ENCODE data around the gene RBM20.

RBM20 gene

GRCh38 chr10:110791541-110792073 is 147.5 kb downstream of the RBM20 start:
- no peak for DNase-seq

GRCh38 chr10:110792476-110793125 is 148.5 kb downstream of the RBM20 start:
- no peak for DNase-seq

DNA sequence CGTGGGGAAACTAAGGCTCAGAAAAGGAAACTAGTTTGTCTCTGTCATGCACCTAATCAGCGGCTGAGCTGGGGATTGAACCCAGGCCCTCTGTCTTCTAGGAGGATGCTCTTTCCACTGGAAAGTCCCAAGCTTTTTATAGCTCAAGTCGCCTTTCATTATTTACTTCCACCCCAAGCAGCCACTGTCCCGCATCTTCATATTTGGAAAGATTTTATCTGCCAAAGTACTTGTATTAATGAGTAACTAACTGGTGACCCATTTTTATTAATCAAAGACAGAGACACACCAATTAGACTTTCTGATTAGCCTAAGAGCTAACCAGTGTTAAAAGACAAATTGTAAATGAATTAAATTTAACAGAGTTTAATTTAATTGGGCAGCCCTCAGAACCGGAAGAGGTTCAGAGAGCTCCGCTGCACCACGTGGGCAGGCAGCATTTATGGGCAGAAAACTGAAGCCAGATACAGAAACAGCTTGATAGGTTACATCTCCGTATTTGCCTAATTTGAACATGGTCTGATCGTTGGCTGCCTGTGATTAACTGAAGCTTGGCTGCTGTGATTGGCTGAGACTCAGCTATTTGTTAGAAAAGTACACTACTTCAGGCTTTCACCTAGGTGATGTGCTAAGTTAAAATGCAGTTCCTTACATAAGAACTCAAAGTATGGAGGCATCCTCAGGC is 149.1 kb downstream of the RBM20 start:
- DNase-seq, result no peak

DNA sequence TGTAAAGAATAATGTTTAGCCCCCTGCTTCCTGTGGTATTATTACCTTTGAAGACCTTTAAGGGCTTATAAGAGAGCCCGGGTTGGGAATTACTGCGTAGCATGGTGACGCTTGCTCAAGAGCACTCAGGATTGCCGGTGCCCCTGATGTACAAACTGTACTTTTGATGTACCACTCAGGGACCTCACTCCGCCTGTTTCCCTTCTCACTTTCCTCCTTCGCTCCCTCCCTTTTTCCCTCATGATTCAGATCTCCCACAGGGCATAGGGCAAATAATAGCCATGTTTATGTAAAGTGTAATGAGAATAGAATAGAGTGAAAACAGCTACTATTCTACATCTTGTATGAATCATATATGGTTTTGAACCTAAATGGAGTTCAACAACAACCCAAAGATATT is 149.8 kb downstream of the RBM20 start:
- DNase-seq, result no peak

DNA sequence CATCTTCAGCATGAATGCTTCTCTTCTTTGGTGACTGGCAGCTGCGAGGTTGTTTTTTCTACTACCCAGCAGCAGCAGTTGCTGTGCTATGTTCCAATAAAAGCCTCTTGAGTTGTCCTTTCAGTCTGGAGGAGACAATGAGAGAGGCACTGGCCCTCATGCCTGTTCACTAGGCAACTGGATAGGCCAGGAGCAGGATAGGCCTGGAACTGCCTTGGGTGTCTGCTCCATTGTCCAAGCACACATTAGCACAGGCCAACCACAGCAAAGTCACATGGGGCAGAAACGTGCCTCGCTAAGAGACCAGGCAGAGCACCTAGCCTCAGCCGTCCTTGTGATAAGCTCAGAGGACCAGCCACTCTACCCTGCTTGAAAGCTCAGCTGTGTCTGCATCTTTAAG is 150.7 kb downstream of the RBM20 start:
- no peak for DNase-seq

DNA sequence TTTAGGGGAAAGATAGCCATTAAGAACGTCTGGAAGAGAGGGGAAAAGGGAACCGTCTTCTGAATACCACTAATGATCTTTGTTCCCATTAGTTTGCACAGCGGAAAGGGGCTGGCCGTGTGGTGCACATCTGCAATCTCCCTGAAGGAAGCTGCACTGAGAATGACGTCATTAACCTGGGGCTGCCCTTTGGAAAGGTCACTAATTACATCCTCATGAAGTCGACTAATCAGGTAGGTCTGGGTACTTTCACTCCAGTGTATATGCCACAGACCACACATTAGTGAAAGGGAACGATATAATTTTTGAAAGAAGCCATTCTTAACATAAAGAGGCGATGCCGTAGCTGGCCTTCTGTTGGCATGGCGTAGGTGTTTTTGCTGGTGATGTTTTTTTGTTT is 153.3 kb downstream of the RBM20 start:
- DNase-seq, result no peak

DNA sequence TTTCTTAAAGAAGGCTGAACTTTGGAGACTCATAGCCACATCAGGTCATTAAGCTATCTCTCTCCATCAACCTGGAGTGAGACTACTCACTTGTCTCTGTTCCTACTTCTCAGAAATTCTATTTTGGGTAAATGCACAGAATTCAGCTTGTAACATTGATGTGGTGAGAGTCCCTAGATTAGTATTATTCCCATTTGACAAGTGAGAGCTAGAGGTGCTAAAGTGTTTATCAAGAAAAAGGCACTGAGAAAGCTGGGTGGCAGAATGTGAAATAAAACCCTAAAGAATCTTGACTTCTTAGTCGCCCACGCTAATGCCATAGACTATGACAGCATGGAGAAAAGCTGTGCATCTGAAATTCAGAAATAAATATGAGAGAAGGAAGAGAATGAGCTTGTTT is 154.2 kb downstream of the RBM20 start:
- no peak for DNase-seq

GRCh38 chr10:110802090-110802489 is 158.0 kb downstream of the RBM20 start:
- DNase-seq, result no peak

- DNase-seq, result peak; percentile 43
Observed at GRCh38 chr10:110802551-110803238, 158.6 kb downstream of the RBM20 start.

DNA sequence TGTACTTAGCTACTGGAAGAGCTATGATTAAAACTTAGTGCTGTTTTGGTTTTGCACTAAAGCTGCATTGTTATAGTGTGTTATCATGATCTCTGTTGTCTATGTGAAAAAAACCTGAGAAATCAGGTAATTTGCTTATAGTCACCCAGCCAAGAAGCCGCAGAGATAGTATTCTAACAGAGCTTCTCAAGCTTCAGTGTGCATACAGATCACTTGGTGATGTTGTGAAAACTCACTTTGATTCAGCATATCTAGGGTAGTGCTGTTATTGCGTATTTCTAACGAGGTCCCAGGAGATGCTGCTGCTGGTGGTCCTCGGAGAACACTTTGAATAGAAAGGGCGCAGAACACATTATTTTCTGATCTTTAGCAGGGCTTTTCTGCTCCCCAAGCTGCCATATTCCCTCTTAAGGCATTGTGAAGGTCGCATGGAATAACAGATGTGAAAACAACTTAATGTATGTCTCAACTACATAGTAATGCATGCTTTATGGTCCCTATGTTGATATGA is 159.2 kb downstream of the RBM20 start:
- no peak for DNase-seq

- peak; percentile 38 for DNase-seq
Observed at GRCh38 chr10:110803830-110804338, 159.7 kb downstream of the RBM20 start.

DNA sequence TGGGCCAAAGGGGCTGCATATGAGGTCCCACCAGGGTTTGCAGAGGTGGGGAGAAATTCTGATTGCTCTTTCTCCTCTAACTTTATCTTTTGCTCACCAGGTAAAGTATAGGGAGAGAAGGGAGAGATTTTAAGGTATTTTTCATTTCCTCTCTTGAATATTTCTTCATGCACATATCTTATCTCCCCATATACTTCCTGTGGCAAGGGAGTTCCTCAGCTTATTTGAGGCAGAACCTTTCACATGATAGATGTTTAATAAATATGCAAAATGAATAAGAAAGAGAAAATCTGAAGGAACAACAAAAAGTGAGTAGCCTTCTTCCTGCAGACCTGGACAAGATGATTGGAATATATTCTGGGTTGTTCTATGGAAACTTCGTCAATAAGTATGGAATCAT is 160.2 kb downstream of the RBM20 start:
- no peak for DNase-seq

DNA sequence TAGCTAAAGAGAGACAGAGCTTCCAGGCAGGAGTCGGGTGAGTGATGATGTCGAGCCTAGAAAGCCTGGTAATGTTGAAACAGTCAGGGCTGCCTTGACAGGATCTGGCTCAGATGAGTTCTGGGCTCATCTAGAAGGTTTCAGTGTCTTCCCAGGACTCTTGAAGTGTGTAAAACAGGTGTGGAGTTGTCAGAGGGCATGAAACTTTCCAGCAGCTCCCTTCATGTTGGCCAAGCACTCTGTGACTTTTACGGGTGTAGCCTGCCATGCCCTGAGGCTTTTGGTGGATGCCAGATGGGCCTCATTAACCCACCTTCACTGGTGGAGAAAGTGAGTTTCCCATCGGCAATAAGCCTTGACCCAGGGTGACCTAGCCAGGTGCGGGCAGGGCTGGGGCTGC is 161.2 kb downstream of the RBM20 start:
- DNase-seq, result no peak

GRCh38 chr10:110806335-110806734 is 162.2 kb downstream of the RBM20 start:
- DNase-seq, result no peak

DNA sequence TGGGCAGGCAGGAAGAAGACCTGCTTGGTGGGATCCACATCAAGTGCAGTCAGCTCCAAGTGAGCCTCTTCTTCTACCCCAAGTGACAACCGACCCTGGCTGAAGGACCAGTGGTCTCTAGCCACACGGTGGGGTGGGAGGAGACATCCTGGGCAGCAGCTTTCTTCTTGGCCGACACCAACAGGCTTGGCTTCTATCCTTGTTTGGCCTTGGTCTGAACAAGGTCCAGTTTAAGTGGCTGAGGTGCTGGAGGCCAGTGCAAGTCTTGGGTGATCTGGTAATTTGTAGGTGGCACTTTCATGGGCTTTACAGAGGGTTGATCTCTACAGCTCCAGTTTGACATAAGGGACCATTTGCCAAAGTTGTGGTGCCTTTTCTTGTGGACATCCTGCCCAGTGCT is 164.0 kb downstream of the RBM20 start:
- DNase-seq, result no peak

- no peak for DNase-seq
Observed at GRCh38 chr10:110808615-110809014, 164.5 kb downstream of the RBM20 start.

GRCh38 chr10:110810625-110811024 is 166.5 kb downstream of the RBM20 start:
- DNase-seq, result no peak

DNA sequence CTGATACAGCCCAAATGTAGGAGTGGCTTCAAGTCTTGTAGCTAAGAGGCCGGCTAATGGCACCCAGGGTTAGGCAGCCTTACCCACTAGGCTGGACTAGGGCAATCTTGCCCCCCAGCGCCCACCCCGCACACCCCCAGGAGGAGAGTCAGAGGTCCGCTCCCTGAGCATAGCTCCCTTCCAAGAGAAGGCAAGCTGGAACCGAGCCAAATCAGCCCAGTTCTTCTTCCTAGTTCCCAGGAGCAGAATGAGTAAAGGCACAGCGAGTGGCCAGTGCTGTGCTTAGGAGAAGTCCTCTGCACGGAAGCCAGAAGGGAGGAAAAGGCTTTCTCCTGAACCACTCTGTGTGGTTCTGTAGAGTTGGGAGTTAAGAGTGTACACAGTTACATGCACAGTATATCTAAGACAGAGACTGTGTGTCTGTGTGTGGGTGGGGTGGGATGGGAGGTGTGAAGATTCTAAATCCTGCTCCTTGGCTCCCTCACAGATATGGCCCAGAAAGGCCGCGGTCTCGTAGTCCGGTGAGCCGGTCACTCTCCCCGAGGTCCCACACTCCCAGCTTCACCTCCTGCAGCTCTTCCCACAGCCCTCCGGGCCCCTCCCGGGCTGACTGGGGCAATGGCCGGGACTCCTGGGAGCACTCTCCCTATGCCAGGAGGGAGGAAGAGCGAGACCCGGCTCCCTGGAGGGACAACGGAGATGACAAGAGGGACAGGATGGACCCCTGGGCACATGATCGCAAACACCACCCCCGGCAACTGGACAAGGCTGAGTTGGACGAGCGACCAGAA is 167.8 kb downstream of the RBM20 start:
- no peak for DNase-seq

DNA sequence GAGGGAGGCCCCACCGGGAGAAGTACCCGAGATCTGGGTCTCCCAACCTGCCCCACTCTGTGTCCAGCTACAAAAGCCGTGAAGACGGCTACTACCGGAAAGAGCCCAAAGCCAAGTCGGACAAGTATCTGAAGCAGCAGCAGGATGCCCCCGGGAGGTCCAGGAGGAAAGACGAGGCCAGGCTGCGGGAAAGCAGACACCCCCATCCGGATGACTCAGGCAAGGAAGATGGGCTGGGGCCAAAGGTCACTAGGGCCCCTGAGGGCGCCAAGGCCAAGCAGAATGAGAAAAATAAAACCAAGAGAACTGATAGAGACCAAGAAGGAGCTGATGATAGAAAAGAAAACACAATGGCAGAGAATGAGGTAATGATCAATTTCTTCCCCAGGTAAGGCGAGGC is 168.4 kb downstream of the RBM20 start:
- no peak for DNase-seq

- no peak for DNase-seq
Observed at GRCh38 chr10:110813743-110814472, 169.8 kb downstream of the RBM20 start.

DNA sequence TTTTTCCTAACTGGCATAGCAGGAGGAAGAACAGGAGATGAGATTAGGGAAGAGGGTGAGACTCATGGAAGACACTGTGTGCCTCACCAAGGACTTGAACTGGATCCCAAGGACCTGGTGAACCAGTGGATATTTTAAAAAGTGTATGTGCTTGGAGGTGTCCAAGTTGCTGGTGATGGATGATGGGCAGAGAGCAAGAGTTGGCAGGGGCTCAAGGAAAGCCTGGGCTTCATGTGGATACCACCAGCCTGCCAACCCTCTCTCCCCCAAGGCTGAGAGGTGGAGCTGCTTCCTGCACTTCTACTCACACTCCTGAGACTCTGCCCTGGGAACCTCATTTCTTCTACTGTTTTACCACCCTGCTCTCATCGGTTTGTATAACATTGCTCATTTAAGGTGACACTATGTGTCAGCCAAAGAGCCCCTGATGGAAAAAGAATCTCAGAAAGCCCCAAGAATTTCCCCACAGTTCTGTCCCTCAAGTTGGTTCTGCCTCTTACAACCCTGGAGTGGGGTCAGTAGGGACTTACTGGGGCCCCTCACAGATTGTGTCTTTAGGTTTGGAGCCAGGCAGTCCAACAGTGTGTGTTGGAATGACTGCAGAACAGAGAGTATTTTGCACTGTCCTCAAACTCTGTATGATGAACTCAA is 171.3 kb downstream of the RBM20 start:
- DNase-seq, result peak; percentile 12
